Measurements from ENCODE around the gene TUB.
A peak's percentile ranks its signal among the peaks of the same experiment; 100 is the strongest.

The TUB gene

GRCh38 chr11:8090756-8091155 lies 9.7 kb downstream of the TUB start (continued):
- TF ChIP-seq ZNF449 (tag by site-specific recombination; IDR thresholded peaks at IDR 0.05) (no peak), ZNF274 (IDR thresholded peaks at IDR 0.05; ENCODE audit: low read length) (no peak), ZNF274 (tag by site-specific recombination; IDR thresholded peaks at IDR 0.05; ENCODE audit: borderline replicate concordance) (no peak), ZBTB17 (tag by site-specific recombination; IDR thresholded peaks at IDR 0.05) (no peak), OSR2 (tag by site-specific recombination; IDR thresholded peaks at IDR 0.05) (no peak), ZNF580 (tag by site-specific recombination; IDR thresholded peaks at IDR 0.05) (no peak), ZNF626 (tag by site-specific recombination; IDR thresholded peaks at IDR 0.05) (no peak)

GRCh38 chr11:8091721-8092120 lies 10.7 kb downstream of the TUB start:
- Histone ChIP-seq H3K4me3 (ENCODE audit: low read depth, low read length) (no peak overlapping the region), H3K9me3 (ENCODE audit: control insufficient read depth, insufficient read depth, low read depth, low read length) (no peaks in the 10 kb centered on the region), H3K4me1 (ENCODE audit: control insufficient read depth, insufficient read depth, low read length) (no peaks in the 10 kb centered on the region), H3K36me3 (ENCODE audit: control insufficient read depth in 2 of 2, insufficient read depth in 1 of 2, low read length in 2 of 2) (peaks cover 0 to 73% of the 10 kb centered on the region in 2 experiments; a peak in 1 of 3 replicates), H3K27ac (ENCODE audit: extremely low read depth, low read depth, low read length) (no peak overlapping the region)
- TF ChIP-seq ZNF140 (tag by site-specific recombination; IDR thresholded peaks at IDR 0.05): no peak
- TF ChIP-seq ZNF785 (tag by site-specific recombination; IDR thresholded peaks at IDR 0.05): no peak
- TF ChIP-seq OSR2 (tag by site-specific recombination; IDR thresholded peaks at IDR 0.05): no peak
- no peak for TF ChIP-seq ZSCAN5A (tag by site-specific recombination; IDR thresholded peaks at IDR 0.05)
- TF ChIP-seq ZBTB1 (tag by site-specific recombination; IDR thresholded peaks at IDR 0.05): no peak
- TF ChIP-seq ZEB2 (tag by site-specific recombination; IDR thresholded peaks at IDR 0.05): no peak
- no peak for TF ChIP-seq ZNF280D (tag by site-specific recombination; IDR thresholded peaks at IDR 0.05)
- POLR2A ChIA-PET: interaction anchor here (0.9 to 1.6 kb wide), 2 partner anchors 11 to 58 kb away, joined by 3 read pairs; partner anchors contain the start of gene TUB
- CTCF ChIA-PET: interaction anchor here (0.6 to 19.6 kb wide), 22 partner anchors 8 to 1769 kb away, joined by 3 to 532 read pairs (median 7); partner anchors contain the start of gene TUB

- ChIA-PET POLR2A (interaction anchor here (0.9 to 1.3 kb wide), 2 partner anchors 12 to 59 kb away, joined by 3 to 4 read pairs; partner anchors contain the start of gene TUB), CTCF (interaction anchor here (0.6 to 19.6 kb wide), 16 partner anchors 10 to 943 kb away, joined by 3 to 532 read pairs (median 6); partner anchors contain the start of gene EIF3F)
- Histone ChIP-seq H3K36me3 (ENCODE audit: control insufficient read depth in 2 of 2, insufficient read depth in 1 of 2, low read length in 2 of 2) (peaks cover 0 to 84% of the 10 kb centered on the region in 2 experiments; a peak in 1 of 3 replicates), H3K4me1 (ENCODE audit: control insufficient read depth, insufficient read depth, low read length) (no peaks in the 10 kb centered on the region), H3K9me3 (ENCODE audit: control insufficient read depth, insufficient read depth, low read depth, low read length) (no peaks in the 10 kb centered on the region), H3K4me3 (ENCODE audit: low read depth, low read length) (no peak overlapping the region), H3K27ac (ENCODE audit: extremely low read depth, low read depth, low read length) (no peak overlapping the region)
- TF ChIP-seq ZNF623 (tag by site-specific recombination; IDR thresholded peaks at IDR 0.05) (peak; percentile 59), PRDM4 (tag by site-specific recombination; IDR thresholded peaks at IDR 0.05) (0 out of 2 replicates have a peak, but pooled peaks have one; percentile 17), ZFHX2 (tag by site-specific recombination; conservative IDR thresholded peaks at IDR 0.05) (peak; percentile 32), EGR2 (tag by site-specific recombination; IDR thresholded peaks at IDR 0.05; ENCODE audit: low read depth) (peak; percentile 27; the same call in 1 of the 2 replicates), KLF9 (tag by site-specific recombination; IDR thresholded peaks at IDR 0.05; ENCODE audit: low read depth) (peak; percentile 48; the same call in 1 of the 2 replicates)
These were observed 11.8 kb downstream of the TUB start for GRCh38 chr11:8092587-8093424.
